ENCODE data around the gene CBX5.
A peak's percentile ranks its signal among the peaks of the same experiment; 100 is the strongest.
"Not testable (repeated sequence)": the region's sequence is repeated elsewhere in the genome, so short reads cannot be mapped to it uniquely, and the experiment has no call there.

Gene CBX5

GRCh38 chr12:54279632-54280467 lies at the start of gene CBX5:
CBX5 (minus strand) TSS chr12:54280122; CDS start chr12:54257650, 22,472 bp downstream.
- peak; percentile 93 for FAIRE-seq

DNA sequence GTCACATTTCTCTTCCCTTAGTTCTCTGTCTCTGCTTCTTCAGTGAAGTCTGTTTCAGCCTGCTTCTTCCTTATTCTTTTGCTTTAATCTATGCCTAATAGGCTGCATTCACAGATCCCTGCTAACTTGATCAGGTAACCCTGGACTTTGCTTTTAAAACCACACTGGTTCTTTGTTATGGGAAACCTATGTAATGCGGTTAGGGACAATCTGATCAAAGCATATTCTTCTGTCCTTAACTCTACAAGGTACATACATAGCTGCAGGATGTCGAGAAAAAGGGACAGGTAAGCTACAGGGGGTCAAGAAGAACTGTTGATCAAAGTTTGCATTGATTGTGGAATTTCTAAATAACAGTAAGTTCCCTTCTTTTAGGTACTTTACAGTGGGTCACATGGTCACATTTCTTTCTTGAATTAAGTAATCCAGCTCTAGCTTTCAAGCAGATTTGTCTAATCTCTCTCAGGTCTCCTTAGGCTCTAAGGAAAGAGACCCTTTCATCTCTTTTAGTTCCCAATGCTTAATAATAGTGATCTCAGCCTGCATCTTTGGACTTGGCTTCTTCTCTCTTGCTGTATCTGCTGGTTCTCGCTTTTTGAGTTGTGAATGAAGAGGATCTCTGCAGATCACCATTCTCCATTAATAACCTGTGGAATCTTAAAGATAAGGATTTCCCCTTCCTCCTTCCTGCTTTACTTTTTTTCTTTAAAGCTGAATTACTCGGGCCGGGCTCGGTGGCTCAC lies 48.8 kb upstream of the CBX5 start:
- FAIRE-seq, result peak; percentile 66

DNA sequence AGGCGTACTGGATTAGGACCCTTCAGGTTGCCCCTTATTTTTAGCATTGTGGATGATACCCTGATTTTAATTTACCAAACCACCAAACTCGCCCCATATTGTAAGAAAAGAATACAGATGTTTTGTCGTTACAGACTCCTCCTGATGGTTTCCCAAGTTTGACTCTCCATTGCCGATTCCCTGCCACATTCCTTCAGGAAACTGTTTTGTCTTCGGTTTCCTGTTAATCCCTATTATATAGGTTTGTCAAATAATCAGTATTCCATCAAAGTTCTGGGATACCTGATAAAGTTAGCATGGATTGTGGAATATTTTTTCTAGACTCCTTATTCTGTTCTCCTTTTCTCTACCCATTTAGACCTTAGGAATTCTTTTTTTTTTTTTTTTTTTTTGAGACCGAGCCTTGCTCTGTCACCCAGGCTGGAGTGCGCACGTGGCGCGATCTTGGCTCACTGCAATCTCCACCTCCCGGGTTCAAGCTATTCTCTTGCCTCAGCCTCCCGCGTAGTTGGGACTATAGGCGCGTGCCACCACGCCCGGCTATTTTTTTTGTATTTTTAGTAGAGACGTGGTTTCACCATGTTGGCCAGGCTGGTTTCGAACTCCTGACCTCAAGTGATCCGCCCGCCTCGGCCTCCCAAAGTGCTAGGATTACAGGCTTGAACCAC lies 45.7 kb upstream of the CBX5 start:
- FAIRE-seq, result peak; percentile 44

GRCh38 chr12:54324617-54325441 lies 44.9 kb upstream of the CBX5 start, which contains the start of gene COPZ1:
COPZ1 (plus strand) TSS chr12:54325131; CDS start chr12:54325164, 33 bp downstream.
- FAIRE-seq, result peak; percentile 97

DNA sequence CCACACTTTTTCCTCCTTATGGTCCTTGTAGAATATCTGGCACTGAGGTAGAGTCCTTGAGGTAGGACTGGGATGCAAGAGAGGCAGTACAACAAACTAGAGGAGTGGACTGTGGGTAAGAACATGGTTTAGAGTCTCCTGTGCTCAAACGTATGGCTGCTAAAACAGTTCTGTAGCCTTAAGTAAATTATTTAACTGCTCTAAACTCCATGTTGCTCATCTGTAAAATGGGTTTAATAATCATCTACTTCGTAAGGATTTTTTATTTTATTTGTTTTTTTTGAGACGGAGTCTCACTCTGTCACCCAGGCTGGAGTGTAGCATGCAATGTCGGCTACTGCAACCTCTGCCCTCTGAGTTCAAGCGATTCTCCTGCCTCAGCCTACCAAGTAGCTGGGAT lies 41.4 kb upstream of the CBX5 start:
- no peak for FAIRE-seq

GRCh38 chr12:54312309-54312708 lies 32.4 kb upstream of the CBX5 start:
- FAIRE-seq, result not testable (repeated sequence)

DNA sequence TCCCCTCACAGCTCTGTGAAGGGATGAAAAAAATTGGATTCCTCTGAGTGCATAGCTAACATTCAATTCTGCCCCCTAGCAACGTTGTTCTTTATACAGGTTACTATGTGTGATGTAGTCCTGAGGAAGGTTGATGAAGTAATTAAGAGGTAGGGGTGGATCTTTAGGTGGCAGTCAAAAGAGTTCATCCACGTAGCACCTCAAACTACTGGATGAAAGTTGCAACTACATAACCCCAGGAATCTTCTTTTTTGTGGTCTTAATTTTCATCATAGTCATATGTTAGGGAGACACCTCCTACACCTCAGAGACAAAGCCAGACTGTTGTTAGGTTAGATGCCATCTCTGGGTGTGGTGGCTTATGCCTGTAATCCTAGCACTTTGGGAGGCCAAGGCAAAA lies 31.1 kb upstream of the CBX5 start:
- no peak for FAIRE-seq

- no peak for FAIRE-seq
Observed at GRCh38 chr12:54306925-54307741, 27.2 kb upstream of the CBX5 start.

- FAIRE-seq, result no peak
Observed at GRCh38 chr12:54304187-54304810, 24.4 kb upstream of the CBX5 start.

- FAIRE-seq, result no peak
Observed at GRCh38 chr12:54303640-54304039, 23.7 kb upstream of the CBX5 start.

DNA sequence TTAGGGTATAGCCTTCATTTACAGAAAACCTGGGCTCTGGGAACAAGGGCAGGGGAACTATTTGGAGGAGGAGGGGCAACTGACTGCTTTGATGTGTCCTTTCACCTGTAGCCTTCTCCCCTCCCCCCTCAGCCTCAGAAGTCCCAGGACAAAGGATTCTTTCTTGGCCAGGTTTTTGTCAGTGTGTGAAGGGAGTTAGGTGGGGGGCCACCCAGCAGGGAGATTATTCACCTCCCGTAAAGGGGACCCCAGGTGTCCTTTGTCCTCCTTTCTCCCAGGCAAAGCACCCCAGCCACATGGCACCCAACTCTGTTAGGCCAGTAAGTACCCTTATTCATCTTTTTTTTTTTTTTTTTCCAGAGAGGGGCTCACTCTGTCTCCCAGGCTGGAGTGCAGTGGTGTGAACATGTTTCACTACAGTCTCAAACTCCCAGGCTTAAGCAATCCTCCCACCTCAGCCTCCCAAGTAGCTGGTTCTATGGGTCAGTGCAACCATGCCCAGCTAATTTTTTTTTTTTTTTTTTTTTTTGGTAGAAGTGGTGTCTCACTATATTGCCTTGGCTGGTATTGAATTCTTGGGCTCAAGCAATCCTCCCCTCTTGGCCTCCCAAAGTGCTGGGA lies 21.6 kb upstream of the CBX5 start:
- FAIRE-seq, result no peak

DNA sequence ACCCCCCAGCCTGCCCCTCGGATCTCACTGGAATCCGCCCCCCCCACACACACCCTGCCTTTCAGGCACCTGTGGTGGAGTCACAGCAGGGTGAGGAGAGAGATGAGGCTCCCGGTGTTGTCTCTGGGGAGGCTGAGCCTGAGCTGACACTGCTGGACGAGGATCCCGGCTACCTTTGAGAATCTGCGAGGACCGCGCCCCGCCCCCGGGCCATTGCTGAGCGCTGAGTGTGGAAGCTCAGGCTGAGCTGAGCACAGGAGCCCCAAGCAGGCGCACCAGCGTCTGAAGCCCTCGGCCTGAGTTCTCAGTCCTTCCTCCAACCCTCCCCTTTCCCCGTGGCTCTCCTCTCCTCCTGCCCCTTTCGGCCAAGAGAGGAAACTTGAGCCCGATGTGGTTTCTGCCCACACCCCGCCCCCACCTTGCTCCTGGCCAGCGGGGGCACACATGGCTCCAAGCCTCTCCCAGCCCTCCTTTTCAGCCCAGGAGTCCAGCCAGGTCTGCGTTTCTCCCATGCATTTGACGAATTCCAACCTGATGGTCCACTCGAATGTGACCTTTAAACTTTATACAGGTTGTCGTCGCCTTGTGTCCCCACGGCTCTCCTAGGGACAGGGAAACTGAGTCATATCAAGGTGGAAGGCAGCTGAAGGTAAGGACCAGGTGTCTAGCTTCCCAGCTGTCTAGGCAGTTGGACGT lies 21.0 kb upstream of the CBX5 start, which contains the start of gene NFE2:
NFE2 (minus strand) TSS at position 284 of the 696 bp plus-strand sequence. CDS start 5,767 bp downstream, outside the sequence.
- no peak for FAIRE-seq

- FAIRE-seq, result no peak
Observed at GRCh38 chr12:54300225-54300731, 20.4 kb upstream of the CBX5 start.

DNA sequence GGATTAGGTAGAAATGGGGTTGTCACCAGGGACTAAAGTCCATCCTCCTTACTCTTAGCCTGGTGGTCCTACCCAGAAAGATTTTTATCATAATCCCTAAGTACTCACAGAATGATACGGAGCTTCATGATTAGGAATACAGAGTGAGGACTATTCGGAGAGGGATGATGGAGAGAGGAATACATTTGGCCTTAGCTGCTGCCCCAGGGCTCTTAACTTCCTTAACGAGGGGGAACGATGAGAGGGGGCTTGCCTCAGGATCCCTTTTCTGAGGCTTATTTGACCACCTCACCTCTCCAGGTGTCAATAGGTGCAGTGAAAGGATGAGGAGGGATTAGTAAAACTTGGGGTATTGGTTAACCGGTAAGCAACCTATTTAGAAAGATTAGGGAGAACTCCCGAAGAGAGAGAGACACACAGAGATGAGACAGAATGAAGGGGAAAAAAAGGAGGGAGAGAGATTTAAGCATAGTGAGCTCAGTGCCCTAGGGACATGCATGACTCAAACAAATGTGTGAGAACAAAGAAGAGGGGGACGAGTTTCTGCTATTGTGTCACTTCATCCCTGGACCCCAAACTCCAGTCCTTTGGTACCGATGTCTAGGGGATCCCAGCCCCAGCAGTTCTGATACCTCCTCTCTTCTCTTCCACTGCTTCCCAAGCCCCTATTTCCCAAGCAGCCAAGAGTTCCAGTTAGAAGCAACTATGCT lies 19.7 kb upstream of the CBX5 start:
- FAIRE-seq, result no peak

DNA sequence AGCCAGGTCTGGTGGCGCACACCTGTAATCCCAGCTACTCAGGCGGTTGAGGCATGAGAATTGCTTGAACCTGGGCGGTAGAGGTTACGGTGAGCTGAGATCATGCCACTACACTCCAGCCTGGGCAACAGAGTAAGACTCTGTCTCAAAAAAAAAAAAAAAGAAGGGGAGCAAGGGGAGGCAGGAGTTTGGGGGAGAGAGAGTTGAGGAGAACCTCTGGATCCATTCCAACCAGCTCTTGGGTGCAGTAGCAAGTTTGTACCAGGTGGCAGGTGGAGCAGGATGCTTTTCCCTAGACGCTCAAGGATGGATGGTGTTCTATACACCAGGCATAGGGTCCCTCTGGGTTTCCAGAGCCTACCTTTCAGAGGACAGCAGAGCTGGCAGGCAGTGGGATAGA lies 19.0 kb upstream of the CBX5 start:
- FAIRE-seq, result no peak

GRCh38 chr12:54296393-54297099 lies 16.6 kb upstream of the CBX5 start:
- no peak for FAIRE-seq

GRCh38 chr12:54294953-54295566 lies 15.1 kb upstream of the CBX5 start:
- no peak for FAIRE-seq
